Activated T-cell treated with anti-CD3 and anti-CD28 coated beads for 1 hour (primary cell): ENCODE measurements around the gene STN1.

ENCODE experiments used
- DNase-seq: peaks from one replicate; pipeline ENCODE4 v3.0.0-alpha.2; 2020; ENCODE audit warnings: low read depth

Gene STN1

DNA sequence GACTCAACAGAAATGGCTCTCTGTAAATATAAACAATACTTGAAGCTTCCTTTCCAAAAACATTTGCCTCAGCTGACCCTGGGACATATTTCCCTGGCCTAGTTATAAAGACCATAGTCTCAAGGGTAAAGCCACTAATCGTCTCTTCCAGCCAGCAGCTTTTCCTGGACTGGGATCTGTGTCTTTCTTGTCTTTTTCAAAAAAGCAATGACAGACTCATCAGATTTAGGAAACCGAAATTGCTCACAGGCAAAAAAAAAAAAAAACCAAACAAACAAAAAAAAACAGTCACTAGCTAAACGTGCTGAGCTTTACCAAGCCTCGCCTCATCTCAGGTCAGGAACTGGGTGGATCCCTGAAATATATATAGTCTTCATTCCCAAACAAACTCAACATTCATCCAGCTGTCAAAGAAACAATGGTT lies 23.5 kb downstream of the STN1 start:
- no peak for DNase-seq

- DNase-seq: no peak
Measured at GRCh38 chr10:103893817-103894216, 24.2 kb downstream of the STN1 start.

DNA sequence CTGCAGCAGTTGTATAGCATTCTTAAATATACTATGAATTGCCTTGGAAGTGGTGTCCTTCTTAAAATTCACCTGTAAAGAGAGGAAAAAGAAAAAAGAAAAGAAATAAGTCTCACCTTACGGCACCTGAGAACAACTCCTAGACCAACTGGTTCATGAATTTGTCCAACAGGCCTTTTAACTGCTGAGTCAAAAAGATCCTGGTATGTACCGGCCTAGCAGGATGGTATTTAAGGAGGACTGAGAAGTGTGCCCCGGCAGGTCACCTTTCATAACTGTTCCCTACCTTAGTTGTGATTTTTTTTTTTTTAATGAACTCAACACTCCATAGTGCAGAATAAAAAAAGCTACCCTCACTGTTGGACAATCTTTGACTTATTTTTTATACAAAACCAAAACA lies 25.8 kb downstream of the STN1 start:
- no peak for DNase-seq

DNA sequence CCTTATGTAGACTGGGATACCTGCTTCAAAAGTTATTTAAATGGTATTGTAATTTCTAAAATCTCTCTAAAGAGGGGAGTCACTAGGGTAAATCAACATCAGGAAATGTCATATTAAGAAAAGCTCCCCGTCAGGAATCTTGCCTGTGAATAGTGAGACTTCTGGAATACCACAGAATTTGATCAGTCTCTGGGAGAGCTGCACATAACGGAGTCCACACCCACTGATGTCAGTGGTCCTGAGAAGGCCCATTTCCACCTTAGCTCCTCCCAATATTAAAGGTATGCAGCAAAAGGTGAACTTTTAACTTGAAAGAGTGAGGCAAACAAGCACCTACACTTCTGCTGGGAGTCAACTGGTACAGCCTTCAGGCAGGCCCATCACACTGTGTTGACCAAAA lies 27.3 kb downstream of the STN1 start:
- DNase-seq: no peak

DNA sequence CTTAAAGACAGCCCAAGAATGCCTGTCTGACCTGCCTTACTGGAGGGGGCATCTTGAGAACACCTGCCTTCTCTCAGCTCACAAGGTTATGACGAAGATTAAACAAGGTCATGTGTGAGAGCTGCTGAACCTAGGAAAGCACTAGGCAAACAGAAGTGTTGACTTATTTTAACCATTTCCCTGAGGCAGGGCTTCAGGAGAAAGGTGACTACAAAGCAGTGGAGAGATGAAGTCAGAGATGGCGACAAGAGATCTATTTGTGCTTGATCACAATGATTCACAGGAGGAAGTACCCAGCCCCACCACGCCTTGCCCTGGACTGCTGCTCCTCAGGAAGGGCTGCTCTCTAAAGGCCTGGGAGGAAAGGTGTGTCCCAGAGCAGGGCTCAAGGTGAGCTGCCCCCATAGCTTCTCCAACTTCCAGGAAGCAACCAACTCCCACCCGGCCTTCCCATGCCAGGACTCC lies 27.8 kb downstream of the STN1 start:
- DNase-seq: no peak

DNA sequence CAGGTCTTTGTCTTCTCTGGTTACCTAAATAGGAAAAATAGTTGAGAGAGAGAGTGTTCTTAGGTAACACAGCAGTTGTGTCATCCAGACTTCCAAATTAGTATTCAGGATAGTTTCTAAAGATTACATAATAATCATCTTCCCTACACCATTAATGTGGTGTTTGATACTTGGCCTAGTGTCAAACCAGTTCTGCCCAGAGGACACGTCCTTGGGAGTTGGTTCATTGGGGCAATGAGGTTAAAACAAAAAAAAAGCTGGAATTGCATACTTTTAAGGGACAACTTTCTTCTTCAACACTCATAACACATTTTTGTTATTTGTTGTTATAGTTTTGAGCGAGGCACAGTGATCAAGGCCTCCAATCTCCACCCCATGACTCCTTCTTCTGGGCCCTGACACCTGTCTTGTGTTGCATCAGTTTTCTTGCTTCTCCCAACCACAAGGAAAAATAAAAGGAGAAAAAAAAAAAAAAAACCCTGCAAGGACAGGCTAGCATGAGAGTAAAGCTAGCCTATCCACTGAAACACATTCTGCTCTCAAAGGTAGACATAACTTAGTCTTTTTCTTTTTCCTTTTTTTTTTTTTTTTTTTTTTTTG lies 28.8 kb downstream of the STN1 start:
- no peak for DNase-seq

DNA sequence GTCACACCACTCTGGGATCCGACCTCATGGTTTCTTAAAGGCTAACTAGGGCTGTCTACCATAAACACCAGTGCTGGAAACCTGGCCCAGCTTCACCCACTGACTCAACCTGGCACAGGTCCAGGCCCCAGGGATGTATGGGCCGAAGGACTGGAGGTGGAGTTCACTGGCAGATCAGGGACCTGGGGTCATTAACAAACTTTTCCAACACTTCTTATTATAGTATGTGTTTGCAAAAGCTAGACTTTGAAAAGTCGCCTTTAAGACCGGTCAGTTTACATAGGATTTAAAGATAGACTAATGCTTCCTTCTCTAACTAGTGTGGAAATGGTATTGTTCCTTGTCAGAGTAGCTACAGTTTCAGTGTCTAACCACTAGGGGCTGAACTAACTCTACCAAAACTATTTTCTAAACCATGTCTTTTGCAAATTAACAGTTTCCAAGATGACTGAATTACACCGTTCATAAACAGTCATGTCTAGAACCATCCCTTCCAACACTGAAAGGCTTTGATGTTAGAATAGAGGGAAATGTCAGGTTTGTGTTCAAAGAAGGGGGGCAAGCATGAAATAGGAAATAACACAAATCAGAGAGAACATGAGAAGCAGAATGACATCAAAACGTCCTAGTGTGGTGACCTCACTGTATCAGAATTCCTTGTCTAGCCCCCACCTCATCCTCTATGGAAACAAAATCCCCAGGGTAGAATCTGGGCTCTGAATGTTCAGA lies 29.7 kb downstream of the STN1 start:
- DNase-seq: no peak

DNA sequence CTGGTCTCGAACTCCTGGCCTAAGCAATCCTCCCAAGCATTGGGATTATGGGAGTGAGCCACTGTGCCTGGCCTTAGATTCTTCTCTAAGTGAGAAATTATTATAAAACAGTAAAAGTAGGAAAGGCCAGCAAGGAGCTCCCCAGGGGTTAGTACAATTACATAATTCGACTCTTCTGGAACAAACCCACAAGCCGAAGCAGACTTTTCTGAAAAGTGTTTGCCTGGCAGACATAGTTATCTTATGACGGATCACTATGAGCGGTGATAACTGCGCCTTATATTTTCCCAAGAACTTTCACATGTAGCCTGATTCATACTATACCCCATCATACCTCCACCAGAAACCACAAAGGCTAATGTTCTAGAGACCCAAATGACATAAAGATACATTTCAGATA lies 32.4 kb downstream of the STN1 start:
- DNase-seq: no peak

DNA sequence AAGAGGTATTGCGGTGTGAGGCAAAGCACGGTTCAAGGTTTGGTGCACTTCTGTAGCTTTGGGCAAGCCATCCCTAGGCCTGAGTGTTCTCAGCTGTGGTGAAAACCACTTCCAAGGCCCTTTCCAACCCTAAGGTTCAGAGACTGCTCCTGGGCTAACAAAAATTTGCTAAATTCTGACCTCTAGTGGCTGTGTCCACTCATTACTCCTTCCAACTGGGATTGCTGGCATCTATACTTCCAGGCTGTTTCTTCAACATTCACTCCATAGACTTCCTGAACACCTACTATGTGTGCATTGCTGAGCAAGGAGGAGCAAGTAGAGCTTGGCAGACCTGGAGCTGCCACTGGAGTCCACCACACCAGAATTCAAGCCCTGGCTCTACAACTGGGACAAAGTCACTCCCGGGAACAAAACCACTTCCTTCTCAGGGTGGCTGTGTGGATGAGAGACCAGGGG lies 33.3 kb downstream of the STN1 start:
- no peak for DNase-seq

GRCh38 chr10:103882285-103883007 lies 35.5 kb downstream of the STN1 start:
- no peak for DNase-seq

- no peak for DNase-seq
Measured at GRCh38 chr10:103881416-103882284, 36.3 kb downstream of the STN1 start.

DNA sequence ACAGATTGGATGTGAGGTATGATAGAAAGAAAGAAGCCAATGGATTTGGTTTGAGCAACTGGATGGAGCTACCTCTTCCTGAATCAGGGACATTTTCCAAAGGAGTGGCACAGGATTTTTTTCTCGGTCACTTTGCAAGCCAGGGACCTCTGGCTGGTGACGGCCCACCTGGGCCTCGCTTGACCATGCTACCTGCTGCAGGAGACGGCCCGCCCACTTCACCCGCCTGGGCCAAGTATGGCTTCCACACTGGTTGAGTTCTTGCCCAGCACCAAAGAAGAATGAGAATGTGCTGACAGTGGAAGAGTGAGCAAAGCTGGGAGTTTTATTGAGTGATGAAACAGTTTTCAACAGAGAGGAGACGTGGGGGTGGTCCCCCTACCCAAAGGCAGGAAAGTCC lies 38.2 kb downstream of the STN1 start:
- no peak for DNase-seq

DNA sequence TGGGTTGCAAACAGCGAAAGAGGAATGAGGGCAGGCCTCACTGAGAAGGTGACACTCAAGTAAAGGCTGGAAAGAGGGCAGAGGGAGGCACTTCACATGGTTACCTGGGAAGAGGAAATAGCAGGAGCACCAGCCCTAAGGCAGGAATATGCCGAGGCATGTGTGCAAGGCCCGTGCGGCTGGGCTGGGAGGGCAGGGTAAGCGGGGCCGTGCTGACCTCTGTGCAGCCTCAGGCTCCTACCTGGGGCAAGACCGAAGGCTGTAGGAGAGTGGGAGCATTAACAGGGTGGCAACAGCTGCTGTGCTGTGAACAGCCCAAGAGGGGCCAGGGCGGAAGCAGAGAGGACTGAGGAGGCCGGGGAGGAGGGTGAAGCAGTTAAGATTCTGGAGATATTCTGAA lies 38.6 kb downstream of the STN1 start:
- DNase-seq: no peak

- no peak for DNase-seq
Measured at GRCh38 chr10:103877861-103878260, 40.1 kb downstream of the STN1 start.

DNA sequence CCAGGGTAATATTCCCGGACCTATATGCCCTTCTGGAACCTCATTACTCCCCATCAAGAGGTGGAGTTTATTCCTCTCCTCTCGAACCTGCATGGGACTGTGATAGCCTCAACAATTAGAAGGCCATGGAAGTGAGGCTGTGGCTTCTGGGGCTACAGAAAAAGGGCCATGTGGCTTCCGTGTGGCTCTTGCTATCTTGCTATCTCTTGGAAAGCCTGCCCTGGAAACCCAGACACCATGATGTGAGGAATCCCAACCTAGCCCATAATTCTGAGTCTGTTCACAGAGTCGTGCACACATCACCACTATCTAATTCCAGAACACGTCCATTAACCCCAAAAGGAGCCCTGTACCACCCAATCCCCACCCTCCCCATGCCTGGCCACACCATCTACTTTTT lies 41.8 kb downstream of the STN1 start:
- no peak for DNase-seq

DNA sequence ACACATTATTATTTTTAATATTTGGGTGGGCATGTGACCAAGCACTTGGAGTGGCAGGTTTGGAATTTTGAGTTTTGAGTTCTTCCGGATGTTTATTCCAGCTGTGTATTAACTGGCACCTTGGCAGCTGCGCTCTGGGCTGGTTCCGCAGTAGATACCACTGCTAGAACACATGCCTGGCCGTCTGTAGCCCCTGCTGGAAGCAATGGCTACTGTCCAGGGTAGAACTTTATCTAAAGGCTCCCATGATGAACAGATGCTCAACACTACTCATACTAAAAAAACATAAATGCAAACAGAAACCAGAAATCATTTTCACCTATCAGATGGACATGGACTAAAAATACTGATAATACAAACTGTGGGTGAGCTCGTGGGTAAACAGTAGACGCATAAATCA lies 43.3 kb downstream of the STN1 start:
- no peak for DNase-seq

- DNase-seq: no peak
Measured at GRCh38 chr10:103872137-103872931, 45.6 kb downstream of the STN1 start.

- no peak for DNase-seq
Measured at GRCh38 chr10:103871006-103871405, 47.0 kb downstream of the STN1 start.

DNA sequence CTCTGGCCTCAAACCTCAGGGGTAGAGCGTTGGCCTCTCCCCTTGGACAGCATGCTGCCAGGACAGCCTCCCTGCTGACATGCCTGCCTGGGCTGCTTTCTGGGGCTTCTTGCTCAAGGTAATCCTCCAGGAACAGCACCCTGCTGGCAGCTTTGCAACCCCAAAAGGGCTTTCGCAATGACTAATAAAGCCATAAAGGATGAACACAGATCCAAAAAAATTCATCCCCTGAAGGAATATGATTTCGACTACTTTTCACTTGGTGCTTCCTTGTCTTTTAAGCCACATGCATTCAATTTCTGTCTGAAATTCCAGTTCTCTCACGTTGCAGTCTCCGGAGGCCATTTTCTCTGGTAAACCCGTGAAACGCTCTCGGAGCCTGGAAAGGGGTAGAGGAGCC lies 47.5 kb downstream of the STN1 start:
- DNase-seq: no peak

- no peak for DNase-seq
Measured at GRCh38 chr10:103869336-103869735, 48.6 kb downstream of the STN1 start.

DNA sequence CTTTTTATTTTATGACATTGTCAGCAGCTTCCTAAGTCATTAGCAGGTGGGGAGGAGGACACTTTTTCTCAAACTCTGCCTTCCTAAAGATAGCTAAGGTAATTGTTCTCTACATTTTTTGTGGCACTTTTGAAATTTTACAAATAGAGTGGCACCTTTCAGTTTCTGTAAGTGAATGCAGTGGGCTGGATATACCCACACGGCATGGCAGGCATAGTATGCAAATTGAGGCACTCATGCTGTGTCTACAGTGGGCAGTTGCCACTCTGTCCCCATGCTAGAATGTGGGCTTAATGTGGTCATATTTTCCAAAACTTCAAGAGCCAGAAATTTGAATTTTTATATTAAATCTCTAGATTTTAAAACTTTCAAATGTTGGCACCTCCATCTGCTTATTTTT lies 49.8 kb downstream of the STN1 start:
- DNase-seq: no peak
